Lower leg skin (tissue), 4 donors: Measurements from ENCODE around the gene RALGAPB. TPM values are rescaled to one million over a fixed set of nuclear protein-coding genes. Genes with fewer than 3 reads are reported as not detected.
A peak's percentile ranks its signal among the peaks of the same experiment; 100 is the strongest.

Experiments
- DNase-seq, 2 donors: peaks; one replicate each; pipeline ENCODE4 v3.0.0-alpha.2; 2019; ENCODE audit warnings: low spot score in 2 of 2
- H3K4me3 ChIP-seq: fragments of 200-600 bp; sonication (generic); 2 replicates; pipeline ENCODE4 v1.5.1; 2017; ENCODE audit warnings: mild to moderate bottlenecking, low read depth; ENCODE audit not compliant: poor library complexity, severe bottlenecking
- POLR2A ChIP-seq, 2 donors: fragments of 450-650 bp; IDR thresholded peaks; one replicate each; pipeline ENCODE4 v1.6.1; 2016 to 2017; ENCODE audit warnings: antibody characterized with exemption in 2 of 2, mild to moderate bottlenecking in 1 of 2, moderate library complexity in 1 of 2
- WGBS, 2 donors: methylation state at CpG; one replicate each; pipeline ENCODE4 v1.1.5; 2018; 5-methylcytosine and 5-hydroxymethylcytosine counted together
- intact Hi-C: fragments of 100-400 bp; cut with DNase I; formaldehyde crosslinking; loops from one replicate; pipeline ENCODE4 v1.15.0; 2023; ENCODE audit warnings: low total_unique reads
- total RNA-seq, 4 donors: library from RNA; depleted of rRNA; stranded (reverse); fragments of >200 nt; gene quantifications; one replicate each; pipeline ENCODE4 v1.1.0, GENCODE V29; 2016
- TF ChIP-seq, protein P1 (sequence below), 3 donors: fragments of 450-650 bp; IDR thresholded peaks; one replicate each; pipeline ENCODE4 v1.5.1; 2016; ENCODE audit warnings: antibody characterized with exemption in 3 of 3, mild to moderate bottlenecking in 3 of 3, moderate library complexity in 2 of 3

The RALGAPB gene
- total RNA-seq, 4 donors from 2014 or later: 35.3 to 51.0 (median 41.5) TPM

GRCh38 chr20:38471245-38471644, 1.4 kb upstream of the RALGAPB start:
- intact Hi-C loops: no loop called here
- 75 to 83% methylated on average over 1 of the region's 1 CpG for WGBS, 2 donors
- no peak for DNase-seq
- no peak for TF ChIP-seq POLR2A (IDR thresholded peaks at IDR 0.05)
- TF ChIP-seq, protein P1, sequence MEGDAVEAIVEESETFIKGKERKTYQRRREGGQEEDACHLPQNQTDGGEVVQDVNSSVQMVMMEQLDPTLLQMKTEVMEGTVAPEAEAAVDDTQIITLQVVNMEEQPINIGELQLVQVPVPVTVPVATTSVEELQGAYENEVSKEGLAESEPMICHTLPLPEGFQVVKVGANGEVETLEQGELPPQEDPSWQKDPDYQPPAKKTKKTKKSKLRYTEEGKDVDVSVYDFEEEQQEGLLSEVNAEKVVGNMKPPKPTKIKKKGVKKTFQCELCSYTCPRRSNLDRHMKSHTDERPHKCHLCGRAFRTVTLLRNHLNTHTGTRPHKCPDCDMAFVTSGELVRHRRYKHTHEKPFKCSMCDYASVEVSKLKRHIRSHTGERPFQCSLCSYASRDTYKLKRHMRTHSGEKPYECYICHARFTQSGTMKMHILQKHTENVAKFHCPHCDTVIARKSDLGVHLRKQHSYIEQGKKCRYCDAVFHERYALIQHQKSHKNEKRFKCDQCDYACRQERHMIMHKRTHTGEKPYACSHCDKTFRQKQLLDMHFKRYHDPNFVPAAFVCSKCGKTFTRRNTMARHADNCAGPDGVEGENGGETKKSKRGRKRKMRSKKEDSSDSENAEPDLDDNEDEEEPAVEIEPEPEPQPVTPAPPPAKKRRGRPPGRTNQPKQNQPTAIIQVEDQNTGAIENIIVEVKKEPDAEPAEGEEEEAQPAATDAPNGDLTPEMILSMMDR (IDR thresholded peaks at IDR 0.05): no peak
- no peak overlapping the region for H3K4me3 ChIP-seq

DNA sequence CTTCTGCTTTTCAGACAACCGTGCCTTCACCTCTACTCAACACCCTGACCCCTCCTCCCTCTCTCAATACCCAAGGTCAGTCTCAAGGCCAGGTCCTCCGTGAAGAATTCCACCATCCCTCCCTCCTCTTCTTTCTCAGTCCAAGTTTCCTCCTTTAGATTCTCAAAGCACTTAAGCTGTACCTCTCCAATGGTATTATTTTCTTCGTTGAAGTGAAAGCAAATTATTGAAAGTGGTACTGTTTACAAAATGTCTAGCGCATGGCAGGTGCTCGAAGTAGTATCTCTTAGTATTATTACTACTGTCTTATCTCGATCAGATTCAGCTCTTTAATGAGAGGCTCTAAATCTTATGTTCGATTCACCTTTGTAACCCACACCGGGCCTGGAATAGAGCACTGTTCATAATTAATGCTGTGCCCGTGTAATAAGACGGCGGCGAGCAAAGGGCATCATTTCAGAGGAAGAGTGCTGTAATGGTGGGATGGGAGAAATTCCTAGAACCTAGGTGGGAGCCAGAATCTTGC, 593 bp upstream of the RALGAPB start:
- peak overlapping the region; percentile 17 for H3K4me3 ChIP-seq
- intact Hi-C loops: no loop called here
- no peak for DNase-seq
- 17 to 21% methylated on average over 12 of the region's 12 CpGs for WGBS, 2 donors
- TF ChIP-seq, protein P1 (IDR thresholded peaks at IDR 0.05): no peak
- no peak for TF ChIP-seq POLR2A (IDR thresholded peaks at IDR 0.05)

GRCh38 chr20:38473367-38473795, 738 bp downstream of the RALGAPB start:
- TF ChIP-seq POLR2A (IDR thresholded peaks at IDR 0.05): no peak
- TF ChIP-seq, protein P1 (IDR thresholded peaks at IDR 0.05): no peak
- H3K4me3 ChIP-seq: peak overlapping the region; percentile 95
- intact Hi-C loops: no loop called here
- no peak for DNase-seq
- WGBS, 2 donors: 2 to 5% methylated on average over 10 of the region's 10 CpGs

DNA sequence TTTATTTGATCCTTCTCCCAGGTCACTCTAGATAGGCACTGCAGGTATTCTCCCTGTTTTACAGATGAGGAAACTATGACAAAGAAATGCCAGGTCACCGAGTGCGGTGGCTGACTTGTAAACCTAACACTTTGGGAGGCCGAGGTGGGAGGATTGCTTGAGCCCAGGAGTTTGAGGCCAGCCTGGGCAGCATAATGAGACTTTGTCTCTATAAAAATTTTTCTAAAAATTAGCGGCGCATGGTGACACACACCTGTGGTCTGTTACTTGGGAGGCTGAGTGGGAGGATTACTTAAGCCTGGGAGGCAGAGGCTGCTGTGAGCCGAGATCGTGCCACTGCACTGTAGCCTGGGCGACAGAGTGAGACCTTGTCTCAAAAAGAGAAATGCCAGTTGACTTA, 5.1 kb downstream of the RALGAPB start:
- intact Hi-C loops: no loop called here
- no peak overlapping the region for H3K4me3 ChIP-seq
- 96% methylated on average over 8 of the region's 8 CpGs for WGBS, 2 donors
- TF ChIP-seq POLR2A (IDR thresholded peaks at IDR 0.05): no peak
- TF ChIP-seq, protein P1 (IDR thresholded peaks at IDR 0.05): no peak
- no peak for DNase-seq

DNA sequence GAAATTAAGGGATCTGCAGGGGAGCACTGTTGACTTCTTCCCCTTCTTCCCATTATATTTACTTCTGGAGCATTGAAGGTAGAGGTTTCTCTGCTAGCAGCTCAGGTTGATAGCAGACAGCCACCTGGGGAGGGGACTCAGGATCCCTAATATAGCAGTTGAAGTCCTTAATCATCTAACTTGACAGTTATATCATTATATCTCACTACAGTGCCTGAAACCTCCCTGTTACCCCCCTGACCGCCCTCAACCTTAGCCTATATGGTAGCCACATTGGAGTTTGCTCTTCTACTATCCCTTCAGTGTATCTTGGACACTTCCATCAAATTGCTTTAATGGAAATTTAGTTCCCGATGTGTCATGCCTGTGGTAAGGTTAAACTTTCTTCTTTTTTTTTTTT, 7.0 kb downstream of the RALGAPB start:
- 86 to 95% methylated on average over 2 of the region's 2 CpGs for WGBS, 2 donors
- H3K4me3 ChIP-seq: no peak overlapping the region
- TF ChIP-seq POLR2A (IDR thresholded peaks at IDR 0.05): no peak
- TF ChIP-seq, protein P1 (IDR thresholded peaks at IDR 0.05): no peak
- no peak for DNase-seq
- intact Hi-C loops: no loop called here

DNA sequence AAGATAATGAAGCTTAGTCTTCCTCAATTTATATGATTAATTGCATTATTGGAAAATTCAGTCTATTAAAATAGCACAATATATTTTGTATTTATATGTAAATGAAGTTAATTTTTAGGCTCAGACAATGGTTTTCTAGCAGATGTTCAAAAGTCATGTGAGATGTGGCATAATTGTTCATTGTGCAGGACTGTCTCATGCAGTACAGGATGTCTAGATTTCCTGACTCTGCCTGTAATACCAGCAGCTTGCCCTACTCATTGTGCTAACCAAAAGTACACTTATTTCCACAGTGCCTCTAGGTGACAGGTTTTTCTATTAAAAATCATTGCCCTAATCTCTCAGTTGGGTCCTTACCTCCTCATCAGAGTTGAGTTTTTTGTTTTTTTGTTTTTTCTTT, 12.4 kb downstream of the RALGAPB start:
- intact Hi-C loops: no loop called here
- DNase-seq: no peak
- H3K4me3 ChIP-seq: no peak overlapping the region
- TF ChIP-seq, protein P1 (IDR thresholded peaks at IDR 0.05): no peak
- no peak for TF ChIP-seq POLR2A (IDR thresholded peaks at IDR 0.05)
